ENCODE measurements around the gene TRPM2.

The TRPM2 gene

DNA sequence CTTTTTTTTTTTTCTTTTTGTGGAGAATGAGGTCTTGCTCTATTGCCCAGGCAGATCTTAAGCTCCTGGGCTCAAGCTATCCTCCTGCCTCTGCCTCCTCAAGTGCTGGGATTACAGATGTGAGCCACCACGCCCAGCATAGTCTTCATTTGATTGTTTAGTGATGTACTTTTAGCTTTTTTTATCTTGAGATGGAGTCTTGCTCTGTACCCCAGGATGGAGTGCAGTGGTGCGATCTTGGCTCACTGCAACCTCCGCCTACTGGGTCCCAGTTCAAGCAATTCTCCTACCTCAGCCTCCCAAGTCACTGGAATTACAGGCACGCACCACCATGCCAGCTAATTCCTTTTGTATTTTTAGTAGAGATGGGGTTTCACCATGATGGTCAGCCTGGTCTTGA, 77.9 kb downstream of the TRPM2 start:
- DNase-seq (ENCODE audit: low spot score) = no peak

DNA sequence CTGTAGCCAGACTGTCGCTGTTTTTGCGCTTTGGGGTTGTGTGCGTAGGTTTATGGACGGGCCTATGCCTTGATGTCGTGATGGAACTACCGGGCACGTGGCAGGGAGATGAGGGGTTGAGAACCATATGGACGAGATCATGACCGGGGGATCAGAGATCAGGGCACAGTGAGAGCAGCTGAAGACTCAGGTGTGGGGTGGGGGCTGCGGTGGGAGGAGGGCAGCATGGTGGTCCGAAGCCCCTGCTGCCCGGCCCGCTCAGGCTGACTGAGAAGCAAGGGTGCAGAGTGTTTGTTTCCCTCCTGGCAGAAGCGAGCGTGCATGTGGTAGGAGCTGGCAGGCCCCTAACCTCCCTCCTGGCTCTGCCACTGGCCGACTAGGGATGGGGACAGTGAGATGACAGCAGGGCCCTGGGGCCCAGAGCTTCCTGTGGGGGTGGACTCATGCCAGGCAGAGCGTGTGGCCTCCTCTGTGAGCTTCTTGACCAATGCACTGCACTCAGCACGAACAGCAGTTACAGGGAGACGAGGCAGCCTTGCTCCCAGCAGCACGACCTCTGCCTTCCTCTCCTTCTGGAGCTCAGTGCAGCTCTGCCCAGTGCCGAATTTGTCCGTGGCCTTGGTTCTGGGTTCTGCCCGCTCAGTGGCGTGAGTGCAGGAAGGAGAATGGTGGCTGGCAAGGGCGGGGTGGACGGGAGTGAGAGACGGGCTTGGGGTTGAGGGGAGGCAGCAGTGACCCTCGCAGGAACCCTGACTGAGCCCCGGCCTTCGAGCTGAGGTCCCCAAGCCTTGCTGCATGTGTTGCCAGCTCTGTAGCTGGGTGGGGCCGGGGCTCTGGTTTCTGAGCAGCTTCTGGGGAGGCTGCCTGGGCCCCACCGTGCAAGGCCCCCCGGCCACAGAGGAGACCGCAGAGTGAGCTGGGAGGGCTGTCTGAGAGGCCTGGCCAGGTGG, 79.7 kb downstream of the TRPM2 start:
- DNase-seq (ENCODE audit: low spot score) = no peak

- no peak for DNase-seq (ENCODE audit: low spot score)
Measured at GRCh38 chr21:44433791-44434567, 80.6 kb downstream of the TRPM2 start.

- no peak for DNase-seq (ENCODE audit: low spot score)
Measured at GRCh38 chr21:44434568-44434925, 81.1 kb downstream of the TRPM2 start.

- DNase-seq (ENCODE audit: low spot score) = no peak
Measured at GRCh38 chr21:44434936-44435635, 81.7 kb downstream of the TRPM2 start.

- DNase-seq (ENCODE audit: low spot score) = no peak
Measured at GRCh38 chr21:44436111-44436611, 82.7 kb downstream of the TRPM2 start.

GRCh38 chr21:44436958-44437357, 83.5 kb downstream of the TRPM2 start:
- no peak for DNase-seq (ENCODE audit: low spot score)

GRCh38 chr21:44437371-44437695, 83.9 kb downstream of the TRPM2 start:
- DNase-seq (ENCODE audit: low spot score) = no peak

DNA sequence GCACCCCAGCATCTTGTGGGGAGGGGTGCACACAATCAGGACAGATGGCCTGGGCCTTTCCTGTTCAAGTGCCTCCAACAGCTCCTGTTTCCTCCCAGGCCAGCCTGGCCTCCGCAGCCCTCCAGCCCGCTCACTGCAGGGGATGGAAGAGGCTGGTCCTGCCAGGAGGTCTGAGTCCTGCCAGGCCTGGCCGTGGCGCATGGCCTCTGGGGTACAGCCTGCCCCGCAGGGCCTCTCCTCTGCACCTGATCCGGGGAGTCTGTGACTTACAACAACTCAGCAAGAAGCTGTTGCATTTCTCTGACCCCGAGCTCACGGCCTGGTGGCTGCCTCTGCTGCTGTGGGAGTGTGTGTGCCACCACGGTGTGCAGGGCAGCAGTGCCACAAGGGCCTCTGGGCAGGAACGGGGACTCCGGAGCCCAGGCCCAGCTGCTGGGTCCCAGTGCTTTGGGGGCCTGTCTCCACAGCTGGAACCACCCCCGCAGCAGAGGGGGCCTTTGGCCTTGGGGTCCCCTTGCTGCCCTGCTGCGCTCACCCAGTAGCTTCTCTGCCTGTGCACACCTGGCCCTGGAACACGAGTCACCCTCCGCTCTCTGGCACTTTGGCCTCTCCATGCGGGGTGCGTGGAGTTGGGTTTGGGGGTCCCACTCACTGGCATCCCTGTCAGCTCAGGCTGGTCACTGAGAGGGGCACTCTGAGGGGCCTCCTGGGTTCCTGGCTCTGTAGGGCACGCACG, 84.4 kb downstream of the TRPM2 start:
- no peak for DNase-seq (ENCODE audit: low spot score)

GRCh38 chr21:44438531-44439210, 85.2 kb downstream of the TRPM2 start:
- no peak for DNase-seq (ENCODE audit: low spot score)

GRCh38 chr21:44439211-44439600, 85.8 kb downstream of the TRPM2 start:
- no peak for DNase-seq (ENCODE audit: low spot score)

DNA sequence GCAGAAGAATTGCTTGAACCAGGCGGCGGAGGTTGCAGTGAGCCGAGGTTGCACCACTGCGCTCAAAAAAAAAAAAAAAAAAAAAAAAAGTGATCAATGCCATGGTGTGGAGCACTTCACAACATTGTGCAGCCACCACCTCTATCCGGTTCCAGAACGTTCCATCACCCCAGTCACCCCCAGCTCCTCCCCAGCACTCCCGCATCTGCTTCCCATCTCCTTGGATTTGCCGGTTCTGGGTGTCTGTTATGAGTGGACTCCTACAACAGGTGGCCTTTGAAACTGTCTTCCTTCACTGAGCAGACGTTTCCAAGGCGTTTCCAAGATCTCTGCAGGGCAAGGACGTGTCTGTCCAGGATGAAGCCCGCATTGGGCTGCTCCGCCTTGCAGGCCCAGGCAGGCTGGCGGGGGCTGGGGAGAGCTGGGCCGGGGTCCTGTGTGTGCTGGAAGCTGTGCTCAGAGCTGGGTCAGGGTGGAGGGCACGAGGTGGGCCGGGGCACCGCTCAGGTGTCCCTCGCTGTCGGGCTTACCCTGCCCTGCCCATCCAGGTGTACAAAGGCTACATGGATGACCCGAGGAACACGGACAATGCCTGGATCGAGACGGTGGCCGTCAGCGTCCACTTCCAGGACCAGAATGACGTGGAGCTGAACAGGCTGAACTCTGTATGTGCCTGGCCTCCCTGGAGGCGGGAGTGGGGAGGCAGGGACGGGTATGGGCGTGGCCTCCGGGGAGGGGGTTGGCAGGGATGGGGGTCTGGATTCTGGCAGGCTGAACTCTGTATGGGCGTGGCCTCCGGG, 87.0 kb downstream of the TRPM2 start:
- no peak for DNase-seq (ENCODE audit: low spot score)

- DNase-seq (ENCODE audit: low spot score) = no peak
Measured at GRCh38 chr21:44441041-44441400, 87.6 kb downstream of the TRPM2 start.

DNA sequence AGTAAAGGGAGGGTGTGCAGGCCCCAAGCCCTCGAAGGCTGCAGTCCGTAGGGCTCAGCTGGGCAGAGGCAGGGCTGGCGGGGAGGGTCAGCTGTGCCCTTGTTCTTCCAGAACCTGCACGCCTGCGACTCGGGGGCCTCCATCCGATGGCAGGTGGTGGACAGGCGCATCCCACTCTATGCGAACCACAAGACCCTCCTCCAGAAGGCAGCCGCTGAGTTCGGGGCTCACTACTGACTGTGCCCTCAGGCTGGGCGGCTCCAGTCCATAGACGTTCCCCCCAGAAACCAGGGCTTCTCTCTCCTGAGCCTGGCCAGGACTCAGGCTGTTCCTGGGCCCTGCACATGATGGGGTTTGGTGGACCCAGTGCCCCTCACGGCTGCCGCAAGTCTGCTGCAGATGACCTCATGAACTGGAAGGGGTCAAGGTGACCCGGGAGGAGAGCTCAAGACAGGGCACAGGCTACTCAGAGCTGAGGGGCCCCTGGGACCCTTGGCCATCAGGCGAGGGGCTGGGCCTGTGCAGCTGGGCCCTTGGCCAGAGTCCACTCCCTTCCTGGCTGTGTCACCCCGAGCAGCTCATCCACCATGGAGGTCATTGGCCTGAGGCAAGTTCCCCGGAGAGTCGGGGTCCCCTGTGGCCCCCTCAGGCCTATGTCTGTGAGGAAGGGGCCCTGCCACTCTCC, 88.3 kb downstream of the TRPM2 start:
- DNase-seq (ENCODE audit: low spot score) = no peak

DNA sequence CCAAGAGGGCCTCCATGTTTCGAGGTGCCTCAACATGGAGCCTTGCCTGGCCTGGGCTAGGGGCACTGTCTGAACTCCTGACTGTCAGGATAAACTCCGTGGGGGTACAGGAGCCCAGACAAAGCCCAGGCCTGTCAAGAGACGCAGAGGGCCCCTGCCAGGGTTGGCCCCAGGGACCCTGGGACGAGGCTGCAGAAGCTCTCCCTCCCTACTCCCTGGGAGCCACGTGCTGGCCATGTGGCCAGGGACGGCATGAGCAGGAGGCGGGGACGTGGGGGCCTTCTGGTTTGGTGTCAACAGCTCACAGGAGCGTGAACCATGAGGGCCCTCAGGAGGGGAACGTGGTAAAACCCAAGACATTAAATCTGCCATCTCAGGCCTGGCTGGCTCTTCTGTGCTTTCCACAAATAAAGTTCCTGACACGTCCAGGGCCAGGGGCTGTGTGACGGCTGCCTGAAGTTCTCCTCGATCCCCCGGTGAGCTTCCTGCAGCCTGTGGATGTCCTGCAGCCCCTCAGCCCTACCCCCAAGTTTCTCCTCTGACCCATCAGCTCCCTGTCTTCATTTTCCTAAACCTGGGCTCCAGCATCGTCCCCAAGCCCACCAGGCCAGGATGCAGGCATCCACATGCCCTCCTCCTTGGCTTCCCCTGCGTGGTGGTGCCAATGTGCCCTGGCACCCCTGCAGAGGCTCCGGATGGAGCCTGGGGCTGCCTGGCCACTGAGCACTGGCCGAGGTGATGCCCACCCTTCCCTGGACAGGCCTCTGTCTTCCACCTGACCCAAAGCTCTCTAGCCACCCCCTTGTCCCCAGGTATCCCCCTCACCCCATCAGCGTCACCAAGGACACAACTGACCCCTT, 89.1 kb downstream of the TRPM2 start:
- no peak for DNase-seq (ENCODE audit: low spot score)

DNA sequence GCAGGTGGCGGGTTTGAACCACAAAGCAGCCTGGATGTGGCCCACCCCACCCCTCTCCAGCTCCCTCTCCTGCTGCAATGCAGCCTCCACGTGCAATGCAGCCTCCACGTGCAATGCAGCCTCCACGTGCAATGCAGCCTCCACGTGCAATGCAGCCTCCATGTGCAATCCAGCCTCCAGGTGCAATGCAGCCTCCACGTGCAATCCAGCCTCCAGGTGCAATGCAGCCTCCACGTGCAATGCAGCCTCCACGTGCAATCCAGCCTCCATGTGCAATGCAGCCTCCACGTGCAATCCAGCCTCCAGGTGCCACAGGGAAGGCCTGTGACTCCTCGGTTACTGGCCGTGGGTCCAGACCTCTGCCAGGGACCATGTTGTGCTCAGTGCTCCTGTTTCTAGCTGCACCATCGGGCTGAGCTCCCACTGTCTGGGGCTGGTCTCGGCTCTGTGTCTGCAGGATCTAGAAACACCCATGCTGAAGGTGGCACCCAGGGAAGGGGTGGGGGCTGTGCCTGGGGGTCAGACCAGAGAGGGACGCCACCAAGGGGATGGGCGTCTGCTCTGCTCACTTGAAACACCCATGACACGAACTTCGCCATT, 90.0 kb downstream of the TRPM2 start:
- no peak for DNase-seq (ENCODE audit: low spot score)

GRCh38 chr21:44443891-44444285, 90.5 kb downstream of the TRPM2 start:
- no peak for DNase-seq (ENCODE audit: low spot score)

DNA sequence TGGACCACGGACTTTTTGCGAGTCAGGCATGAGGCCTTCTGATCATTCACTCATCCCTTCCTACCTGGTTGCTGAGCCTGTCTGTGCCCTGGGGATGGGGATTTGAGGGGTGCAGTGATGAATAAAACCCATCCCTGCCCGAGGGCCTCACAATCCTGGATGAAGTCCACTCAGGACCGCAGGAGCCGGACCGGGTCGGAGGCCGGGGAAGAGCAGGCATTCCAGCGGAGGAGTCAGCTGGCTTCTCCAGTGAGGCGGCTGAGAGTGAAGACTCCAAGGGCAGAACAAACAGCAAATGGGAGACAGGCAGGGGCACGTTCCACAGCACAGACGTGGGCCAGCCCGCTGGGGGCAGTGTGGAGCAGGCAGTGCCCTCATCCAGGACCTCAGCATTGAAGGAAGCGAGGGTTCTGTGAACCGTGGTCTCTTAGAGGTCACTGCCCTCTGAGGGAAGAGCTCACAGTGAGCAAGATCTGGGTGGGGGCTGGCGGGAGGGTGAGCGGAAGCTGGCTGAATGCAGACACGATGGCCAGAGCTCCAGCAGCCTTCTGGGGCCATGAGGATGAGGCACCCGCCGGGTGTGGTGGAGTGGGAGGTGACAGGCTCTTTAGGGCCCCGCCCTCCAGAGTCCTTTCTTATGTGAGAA, 91.0 kb downstream of the TRPM2 start:
- DNase-seq (ENCODE audit: low spot score) = no peak
